ENCODE results near the gene DOHH. TPM values are rescaled to one million over a fixed set of nuclear protein-coding genes. Genes with fewer than 3 reads are reported as not detected.

DOHH gene
- total RNA-seq, 4 donors from 2014 or later = 15.3 to 59.5 (median 42.8) TPM

GRCh38 chr19:3441089-3441985 lies 59.1 kb downstream of the DOHH start:
- H3K36me3 ChIP-seq = peaks cover 0 to 30% of the 10 kb centered on the region in 2 donors
- H3K4me1 ChIP-seq = peaks cover 51 to 53% of the 10 kb centered on the region in 2 donors

More at GRCh38 chr19:3441089-3441985, 59.1 kb downstream of the DOHH start:
- in situ Hi-C loops (cut with MboI; ENCODE audit: low sequenced_read_pairs in 4 of 4) (no loop called here), intact Hi-C loops (cut with DNase I; ENCODE audit: low total_unique reads) (no loop called here)
- Histone ChIP-seq H3K4me3 (no peak overlapping the region), H3K27me3 (no peaks in the 10 kb centered on the region), H3K9me3 (no peaks in the 10 kb centered on the region), H3K27ac (peak overlapping the region; percentile 76 to 89 (median 85))
- DNase-seq (no peak), ATAC-seq (no peak)
- no peak for TF ChIP-seq POLR2A (IDR thresholded peaks at IDR 0.05)
- TF ChIP-seq CTCF (IDR thresholded peaks at IDR 0.05 in 4 of 5, conservative IDR thresholded peaks at IDR 0.05 in 1 of 5) = no peak

Other genes with a start within 250 kb of the DOHH start
- gene NFIC, start 134.1 kb downstream of the DOHH start, total RNA-seq = 100 to 1,000 TPM in 3 of 4 donors, 10 to 100 TPM in 1; 90.2 to 403 (median 348) TPM
- gene SMIM24, start 20.1 kb downstream of the DOHH start, total RNA-seq = not detected
- gene SMIM44, start 17.2 kb downstream of the DOHH start, total RNA-seq = not detected
- gene FZR1, start 5.6 kb upstream of the DOHH start, total RNA-seq = 10 to 100 TPM; 15.9 to 32.0 (median 21.0) TPM
- not detected for gene TEKTIP1, start 38.5 kb upstream of the DOHH start, total RNA-seq
- 10 to 100 TPM; 22.3 to 77.3 (median 48.7) TPM for gene MFSD12, start 56.9 kb upstream of the DOHH start, total RNA-seq
- gene HMG20B, start 72.3 kb upstream of the DOHH start, total RNA-seq = 10 to 100 TPM; 31.4 to 61.1 (median 36.6) TPM
- gene GIPC3, start 84.8 kb upstream of the DOHH start, total RNA-seq = 1 to 10 TPM in 1 of 4 donors, under 1 TPM in 3; 0.15 to 1.1 (median 0.33) TPM
- 1 to 10 TPM in 1 of 4 donors, under 1 TPM in 2, not detected in 1; 0.36 to 1.2 (median 0.51) TPM for gene TBXA2R, start 106.2 kb upstream of the DOHH start, total RNA-seq
- 10 to 100 TPM; 19.5 to 28.4 (median 27.4) TPM for gene CACTIN, start 126.1 kb upstream of the DOHH start, total RNA-seq
- gene PIP5K1C, start 199.8 kb upstream of the DOHH start, total RNA-seq = 10 to 100 TPM in 3 of 4 donors, 1 to 10 TPM in 1; 8.2 to 18.0 (median 17.3) TPM
- 1 to 10 TPM in 3 of 4 donors, under 1 TPM in 1; 0.67 to 3.7 (median 1.7) TPM for gene TJP3, start 207.7 kb upstream of the DOHH start, total RNA-seq

Measured in gastrocnemius medialis (tissue), 4 donors.